ENCODE measurements around the gene CEBPE. TPM values are rescaled to one million over a fixed set of nuclear protein-coding genes. Genes with fewer than 3 reads are reported as not detected.

Gene CEBPE
- polyA plus RNA-seq (2011; rRNA removed) (not detected in 2 replicates), polyA minus RNA-seq (2011; rRNA and poly(A)+ RNA removed) (not detected in 2 replicates)

GRCh38 chr14:23118506-23119362 lies at the start of gene CEBPE:
Gene CEBPE (minus strand): TSS chr14:23119255. CDS start chr14:23119091, 164 bp downstream.
- no peak within 1 kb of the TSS for H3K4me3 ChIP-seq (ENCODE audit: low read depth, low read length)
- ChIA-PET CTCF (interaction anchor here (0.6 to 13.3 kb wide), 4 partner anchors 50 to 167 kb away, joined by 3 to 818 read pairs (median 4); partner anchors contain the start of gene SLC7A8), POLR2A (no interaction called here)
- H3K27me3 ChIP-seq (ENCODE audit: control insufficient read depth, insufficient read depth, low read length), result peaks cover 3% of the 10 kb centered on the region
- DNase-seq (ENCODE audit: low read depth, low spot score), result no peak
- H3K27ac ChIP-seq (ENCODE audit: low read depth, low read length), result no peak within 1 kb of the TSS
- no peak for TF ChIP-seq CTCF (IDR thresholded peaks at IDR 0.05; ENCODE audit: low read depth, low read length)
- H3K9me3 ChIP-seq (ENCODE audit: control insufficient read depth, insufficient read depth, low read length), result peaks cover 3% of the 10 kb centered on the region; the same call in 1 of the 2 replicates

- Histone ChIP-seq H3K4me3 (ENCODE audit: low read depth, low read length) (no peak overlapping the region), H3K27ac (ENCODE audit: low read depth, low read length) (no peak overlapping the region), H3K9me3 (ENCODE audit: control insufficient read depth, insufficient read depth, low read length) (no peaks in the 10 kb centered on the region), H3K27me3 (ENCODE audit: control insufficient read depth, insufficient read depth, low read length) (peaks cover 13% of the 10 kb centered on the region)
- ChIA-PET POLR2A (no interaction called here), CTCF (interaction anchor here (2.2 kb wide), 1 partner anchor 48 kb away, joined by 9 read pairs; no protein-coding TSS in a partner anchor)
- TF ChIP-seq CTCF (IDR thresholded peaks at IDR 0.05; ENCODE audit: low read depth, low read length), result no peak
- DNase-seq (ENCODE audit: low read depth, low spot score), result no peak
Observed at GRCh38 chr14:23168246-23168645, 49.2 kb upstream of the CEBPE start.

- ChIA-PET CTCF (interaction anchor here (2.2 kb wide), 1 partner anchor 47 kb away, joined by 9 read pairs; no protein-coding TSS in a partner anchor), POLR2A (no interaction called here)
- no peak for TF ChIP-seq CTCF (IDR thresholded peaks at IDR 0.05; ENCODE audit: low read depth, low read length)
- Histone ChIP-seq H3K4me3 (ENCODE audit: low read depth, low read length) (no peak overlapping the region), H3K27me3 (ENCODE audit: control insufficient read depth, insufficient read depth, low read length) (peaks cover 11% of the 10 kb centered on the region), H3K27ac (ENCODE audit: low read depth, low read length) (no peak overlapping the region), H3K9me3 (ENCODE audit: control insufficient read depth, insufficient read depth, low read length) (no peaks in the 10 kb centered on the region)
- no peak for DNase-seq (ENCODE audit: low read depth, low spot score)
Observed at GRCh38 chr14:23167116-23167847, 48.2 kb upstream of the CEBPE start.

GRCh38 chr14:23164949-23165348 lies 45.9 kb upstream of the CEBPE start:
- H3K27ac ChIP-seq (ENCODE audit: low read depth, low read length), result no peak overlapping the region
- no peaks in the 10 kb centered on the region for H3K9me3 ChIP-seq (ENCODE audit: control insufficient read depth, insufficient read depth, low read length)
- H3K27me3 ChIP-seq (ENCODE audit: control insufficient read depth, insufficient read depth, low read length), result peaks cover 11% of the 10 kb centered on the region
- no peak for TF ChIP-seq CTCF (IDR thresholded peaks at IDR 0.05; ENCODE audit: low read depth, low read length)
- ChIA-PET POLR2A (no interaction called here), CTCF (interaction anchor here (6.6 kb wide), 1 partner anchor 44 kb away, joined by 46 read pairs; no protein-coding TSS in a partner anchor)
- DNase-seq (ENCODE audit: low read depth, low spot score), result no peak
- H3K4me3 ChIP-seq (ENCODE audit: low read depth, low read length), result no peak overlapping the region

All from AG04450 (cell line).